Stimulated activated CD8-positive, alpha-beta memory T cell treated with anti-CD3 and anti-CD28 coated beads, Interleukin-4, amount 100 ng/mL, for 24 hours (primary cell): ENCODE measurements around the gene EEF1AKMT3.

ENCODE experiments used
- DNase-seq: peaks from one replicate; pipeline ENCODE4 v3.0.0-alpha.2; 2020; ENCODE audit warnings: low read depth

EEF1AKMT3 gene

DNA sequence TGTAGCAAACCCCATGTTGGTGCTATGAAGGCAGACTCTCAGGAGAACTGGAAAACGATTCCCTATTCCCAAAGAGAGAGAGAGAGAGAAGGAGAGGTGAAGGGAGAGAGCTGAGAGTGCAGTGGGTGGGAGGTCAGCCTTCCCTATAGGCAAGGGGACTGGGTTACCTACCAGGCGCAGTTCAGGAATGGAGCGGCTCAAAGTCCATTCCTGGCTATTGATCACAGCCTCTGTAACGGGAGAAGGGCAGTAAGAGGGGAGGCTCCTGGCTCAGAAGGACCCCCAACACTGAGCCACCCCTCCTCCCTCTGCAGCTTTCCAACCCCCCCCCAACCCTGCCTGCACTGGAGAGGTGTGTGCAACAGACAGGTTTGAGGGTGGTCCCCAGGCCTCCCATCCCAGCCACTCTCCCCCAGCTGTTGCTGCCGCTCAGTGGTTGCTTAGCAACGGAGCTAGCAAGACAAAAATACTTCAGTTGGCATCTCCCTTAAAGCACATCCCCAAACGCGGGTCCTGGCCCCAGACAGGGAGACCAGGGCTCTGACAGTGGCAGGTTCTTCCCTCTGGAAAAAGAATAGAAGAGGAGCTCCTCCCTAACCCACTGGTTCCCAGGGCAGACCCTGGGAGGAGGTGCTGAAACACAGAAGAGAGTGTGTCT lies 37.1 kb upstream of the EEF1AKMT3 start:
- DNase-seq = no peak

DNA sequence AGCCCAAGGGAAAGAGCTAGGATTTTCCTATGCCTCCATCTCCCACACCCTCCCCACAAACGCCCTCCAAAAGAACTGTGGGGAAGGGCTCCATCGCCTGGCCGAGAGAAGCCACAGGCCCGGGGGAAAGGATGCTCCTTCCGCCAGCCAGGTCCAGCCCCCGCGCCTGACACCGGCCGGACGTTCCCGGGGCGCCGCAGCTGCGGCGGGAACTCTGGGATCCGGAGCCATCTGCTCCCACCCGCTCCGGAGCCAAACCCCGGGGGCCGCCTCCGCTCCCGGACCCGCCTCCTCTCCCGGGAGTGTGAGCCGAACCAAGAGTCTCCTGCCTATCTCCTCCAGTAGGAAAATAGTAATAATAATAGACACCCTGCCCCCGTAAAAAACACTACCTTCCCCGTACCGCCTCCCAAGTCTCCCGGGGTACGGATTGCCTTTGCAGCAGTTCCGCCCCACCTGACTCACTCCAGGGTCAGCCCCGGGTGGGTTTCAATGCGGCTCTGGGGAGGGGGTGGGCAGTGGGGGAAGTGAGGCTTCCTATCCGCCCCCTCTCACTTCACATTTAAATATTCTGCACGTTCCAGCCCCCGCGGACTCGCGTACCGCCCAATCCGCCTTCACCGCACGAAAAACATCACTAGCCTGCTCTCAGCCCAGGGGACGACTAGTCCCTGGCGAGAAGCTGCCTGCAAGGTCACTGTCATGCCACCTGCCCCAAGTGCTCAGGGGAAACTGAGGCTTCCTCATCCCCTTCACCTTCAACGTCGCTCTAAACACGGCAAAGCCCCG lies 36.3 kb upstream of the EEF1AKMT3 start:
- DNase-seq = no peak

DNA sequence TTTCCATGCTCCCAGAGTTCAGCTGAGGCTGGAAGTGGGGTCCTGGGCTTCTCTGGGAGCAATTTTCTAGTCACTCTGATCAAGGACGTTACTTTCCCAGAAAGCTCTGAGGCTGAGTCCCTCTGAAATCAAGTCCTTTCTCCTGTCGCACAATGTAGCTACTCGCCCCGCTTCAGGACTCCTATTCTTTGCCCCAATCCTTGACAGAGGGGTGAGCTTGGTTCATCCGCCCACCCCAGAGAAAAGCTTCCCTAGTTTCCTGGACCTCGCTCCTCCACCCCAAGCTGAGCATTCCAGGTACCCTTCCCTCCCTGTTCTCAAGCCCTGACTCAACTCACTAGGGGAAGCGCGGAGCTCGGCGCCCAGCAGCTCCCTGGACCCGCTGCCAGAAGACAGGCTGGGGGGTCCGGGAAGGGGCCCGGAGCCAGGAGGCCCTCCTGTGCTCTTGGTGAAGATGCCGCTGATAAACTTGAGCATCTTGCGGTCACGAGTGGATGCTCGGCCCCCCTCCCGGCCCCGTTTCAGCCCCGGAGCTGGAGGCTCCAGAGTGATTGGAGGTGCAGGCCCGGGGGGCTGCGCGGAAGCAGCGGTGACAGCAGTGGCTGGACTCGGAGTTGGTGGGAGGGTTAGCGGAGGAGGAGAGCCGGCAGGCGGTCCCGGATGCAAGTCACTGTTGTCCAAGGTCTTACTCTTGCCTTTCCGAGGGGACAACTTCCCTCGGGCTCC lies 35.5 kb upstream of the EEF1AKMT3 start:
- DNase-seq = no peak

DNA sequence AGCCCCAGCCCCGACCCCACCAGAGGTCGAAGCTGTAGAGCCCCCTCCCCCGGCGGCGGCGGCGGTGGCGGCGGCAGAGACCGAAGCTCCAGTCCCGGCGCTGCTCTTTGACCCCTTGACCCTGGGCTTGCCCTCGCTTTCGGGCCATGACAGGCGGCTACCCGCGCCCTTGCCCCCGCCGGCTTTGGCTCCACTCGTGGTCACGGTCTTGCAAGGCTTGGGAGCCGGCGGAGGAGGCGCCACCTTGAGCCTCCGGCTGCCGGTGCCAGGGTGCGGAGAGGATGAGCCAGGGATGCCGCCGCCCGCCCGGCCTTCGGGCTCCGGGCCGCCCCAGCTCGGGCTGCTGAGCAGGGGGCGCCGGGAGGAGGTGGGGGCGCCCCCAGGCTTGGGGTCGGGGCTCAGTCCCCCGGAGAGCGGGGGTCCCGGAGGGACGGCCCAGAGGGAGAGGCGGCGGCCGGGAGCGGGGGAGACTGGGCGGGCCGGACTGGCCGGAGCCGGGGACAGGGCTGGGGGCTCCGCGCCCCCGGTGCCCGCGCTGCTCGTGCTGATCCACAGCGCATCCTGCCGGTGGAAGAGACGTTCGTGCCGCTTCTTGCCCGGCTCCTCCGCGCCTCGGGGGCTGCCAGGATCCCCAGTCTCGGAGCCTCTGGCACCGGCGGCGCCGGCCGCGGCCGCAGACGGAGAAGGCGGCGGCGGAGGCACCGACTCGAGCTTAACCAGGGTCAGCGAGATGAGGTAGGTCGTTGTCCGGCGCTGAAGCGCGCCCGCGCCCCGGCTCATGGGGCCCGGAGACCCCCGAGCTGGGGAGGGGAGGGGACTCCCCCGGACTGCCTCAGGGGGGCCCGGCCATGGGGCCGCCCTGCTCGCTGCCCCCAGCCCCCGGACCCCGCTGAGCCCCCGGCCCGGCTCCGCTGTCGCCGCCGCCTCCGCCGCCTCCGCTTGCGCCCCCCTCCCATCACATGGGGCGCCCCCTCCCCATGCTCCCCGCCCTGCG lies 34.6 kb upstream of the EEF1AKMT3 start:
- DNase-seq = no peak

DNA sequence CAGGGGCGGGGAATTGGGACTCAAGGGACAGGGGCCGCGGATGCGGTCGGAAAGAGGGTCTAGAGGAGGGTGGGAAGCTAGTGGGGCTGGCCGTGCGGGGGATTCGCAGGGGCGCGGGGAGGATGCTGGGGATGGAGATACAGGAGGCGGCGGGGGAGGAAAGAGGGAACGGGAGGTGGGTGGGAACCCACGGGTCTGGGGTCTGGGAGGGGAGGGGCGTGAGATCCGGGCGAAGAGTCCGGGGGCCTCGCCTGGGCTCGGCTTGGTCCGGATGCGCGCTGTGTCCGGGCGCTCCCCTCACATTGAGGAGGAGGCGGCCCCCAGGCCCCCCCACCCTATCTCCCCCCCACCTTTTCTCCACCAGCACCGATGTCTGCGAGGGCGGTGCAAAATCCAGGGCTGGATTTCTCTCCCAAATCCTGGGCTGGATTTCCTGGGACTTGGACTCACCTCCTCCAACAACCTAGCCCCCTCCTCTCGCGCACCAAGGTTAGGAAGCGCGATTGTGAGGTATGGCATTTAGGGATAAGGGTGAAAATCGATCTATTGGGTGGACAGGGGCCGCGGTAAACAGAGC lies 33.7 kb upstream of the EEF1AKMT3 start, which contains the start of gene AGAP2:
Gene AGAP2 (minus strand): TSS at position 82 of the 577 bp plus-strand sequence. CDS start 496 bp downstream, outside the sequence.
- no peak for DNase-seq

DNA sequence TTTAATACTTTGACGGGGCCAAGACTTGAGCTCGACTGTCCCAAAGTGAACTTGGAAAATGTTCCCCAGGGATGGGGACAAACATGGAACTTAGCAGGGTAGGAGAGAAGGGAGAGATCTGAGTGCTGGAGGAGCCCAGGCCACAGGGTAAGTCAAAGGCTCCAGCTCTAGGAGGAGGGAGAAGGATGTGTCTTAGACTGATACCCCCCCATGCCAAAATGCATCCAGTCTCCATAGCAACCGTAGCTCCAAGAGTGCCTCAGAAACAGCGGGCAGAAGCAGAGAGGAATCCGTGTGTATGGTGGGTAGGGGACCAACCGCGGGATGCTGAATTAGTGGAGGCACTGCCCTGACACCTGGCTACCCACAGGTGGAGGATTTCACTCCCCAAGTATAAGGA lies 33.0 kb upstream of the EEF1AKMT3 start:
- no peak for DNase-seq

DNA sequence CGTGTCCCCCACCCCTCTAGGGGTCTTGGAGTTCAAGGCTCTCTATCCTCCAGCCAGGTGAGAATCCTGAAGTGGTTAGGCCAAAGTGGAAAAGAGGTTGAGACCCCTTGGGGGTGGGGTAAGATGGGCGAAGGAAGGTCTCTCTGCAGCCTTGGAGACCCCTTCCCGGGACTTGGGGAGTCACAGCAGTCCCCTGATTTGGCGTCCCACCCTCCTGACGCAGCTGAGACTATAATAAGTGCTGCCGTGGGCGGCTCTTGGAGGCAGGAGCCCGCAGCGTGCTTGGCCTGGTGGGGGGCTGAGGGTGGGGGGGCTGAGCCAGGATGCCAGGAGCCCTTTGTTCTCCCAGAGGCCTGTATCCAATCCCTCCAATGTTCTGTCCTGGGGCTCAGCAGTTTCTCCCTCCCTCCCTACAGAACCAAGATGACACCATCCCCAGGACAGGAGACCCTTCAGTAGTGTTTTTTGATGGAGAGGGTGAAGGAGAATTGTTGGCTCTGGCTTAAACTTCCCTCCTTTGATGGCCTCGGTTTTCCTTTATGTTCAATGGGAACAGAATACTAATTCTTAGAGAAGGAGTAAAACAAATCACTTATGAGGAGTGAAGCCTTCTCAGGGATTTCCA lies 32.4 kb upstream of the EEF1AKMT3 start:
- no peak for DNase-seq

DNA sequence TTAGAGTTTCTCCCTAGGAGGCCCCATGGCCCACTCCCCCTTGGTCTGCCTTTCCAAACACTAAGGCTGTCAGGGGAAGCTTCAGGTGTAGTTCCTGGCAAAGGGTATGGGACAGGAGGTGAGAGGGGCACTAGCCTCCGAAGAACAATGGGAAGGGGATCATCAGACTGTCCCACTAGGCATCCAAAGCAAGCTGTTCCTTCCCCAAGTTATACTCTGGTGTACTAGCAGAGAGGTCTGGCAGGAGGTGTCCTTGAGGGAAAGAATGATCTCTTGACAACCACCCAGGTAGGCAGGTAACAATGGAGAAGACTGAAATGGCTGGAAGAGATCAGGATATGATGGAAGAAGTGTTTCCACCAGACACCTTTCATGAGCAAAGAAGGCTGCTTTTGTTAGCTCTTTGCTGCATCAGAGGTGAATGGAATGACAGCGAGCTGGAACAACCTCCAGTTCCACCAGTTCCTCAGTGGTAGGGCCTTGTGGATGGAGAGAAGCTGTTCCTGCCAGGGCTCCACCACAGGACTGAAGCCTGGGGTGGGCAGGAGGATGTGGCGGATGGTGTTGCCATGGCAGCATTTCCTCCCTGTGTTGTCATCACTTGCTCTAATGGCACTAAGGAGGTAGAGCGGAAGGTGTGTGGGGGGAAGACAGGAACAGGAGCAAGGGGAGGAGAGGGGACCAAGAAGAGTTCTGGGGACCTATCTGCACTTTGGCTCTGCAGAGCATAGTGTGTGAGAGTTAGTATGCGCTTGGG lies 31.6 kb upstream of the EEF1AKMT3 start:
- peak; percentile 64 for DNase-seq

DNA sequence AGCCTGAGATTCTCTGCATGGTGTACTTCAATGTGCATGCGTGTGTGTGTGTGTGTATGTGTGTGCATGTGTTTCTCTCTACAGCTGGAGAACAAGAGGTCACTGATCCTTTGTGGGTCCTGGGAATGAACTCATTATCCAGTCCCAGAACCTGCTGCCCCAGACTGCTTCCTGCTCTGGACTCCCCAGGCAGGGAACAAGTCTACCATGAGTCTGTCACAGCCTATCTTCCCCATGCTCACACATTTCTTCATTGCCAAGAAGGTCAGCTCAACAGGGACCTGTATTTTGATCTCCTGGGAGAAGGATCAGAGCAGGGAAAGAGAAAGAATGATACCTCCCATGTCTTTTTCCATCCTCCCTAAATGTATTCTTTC lies 31.0 kb upstream of the EEF1AKMT3 start:
- DNase-seq = no peak

DNA sequence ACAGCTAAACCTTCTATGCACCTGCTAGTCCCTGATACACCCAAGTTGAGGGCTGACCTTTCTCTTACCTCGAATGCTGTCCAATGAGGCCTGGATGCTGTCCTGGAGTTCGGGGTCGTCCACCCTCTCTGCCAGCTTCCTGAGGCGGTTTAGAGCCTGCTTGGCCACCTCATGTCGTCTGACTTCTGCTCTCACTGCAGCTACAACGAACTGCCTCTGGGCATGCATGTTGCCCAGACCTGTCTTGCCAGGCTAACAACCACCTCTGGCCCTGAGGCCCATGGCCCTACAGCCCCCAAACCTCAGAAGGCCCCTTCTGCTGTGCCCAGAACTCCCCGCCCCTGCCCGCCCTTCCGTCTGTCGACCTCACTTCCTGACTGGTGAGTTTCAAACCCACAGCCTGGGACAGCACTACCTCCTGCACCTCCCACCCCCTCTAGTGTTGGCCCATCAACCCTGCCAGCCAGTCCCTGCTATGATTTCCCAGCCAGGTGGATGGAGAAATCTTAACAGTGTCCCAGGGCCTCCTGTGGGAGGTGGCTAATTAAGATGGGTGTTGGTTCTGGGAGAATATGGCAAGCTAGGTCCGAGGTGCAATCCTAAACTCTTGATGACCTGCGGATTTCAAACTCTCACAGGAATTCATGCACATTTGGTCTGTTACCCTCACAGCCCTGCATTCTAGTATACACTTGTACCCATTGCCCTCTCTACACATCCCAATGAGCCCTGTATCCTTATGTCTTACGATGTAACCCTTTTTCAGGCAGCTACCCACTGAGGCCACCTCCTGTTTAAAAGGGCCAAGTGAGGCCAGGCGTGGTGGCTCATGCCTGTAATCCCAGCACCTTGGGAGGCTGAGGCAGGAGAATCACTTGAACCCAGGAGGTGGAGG lies 30.3 kb upstream of the EEF1AKMT3 start:
- DNase-seq = peak; percentile 68

DNA sequence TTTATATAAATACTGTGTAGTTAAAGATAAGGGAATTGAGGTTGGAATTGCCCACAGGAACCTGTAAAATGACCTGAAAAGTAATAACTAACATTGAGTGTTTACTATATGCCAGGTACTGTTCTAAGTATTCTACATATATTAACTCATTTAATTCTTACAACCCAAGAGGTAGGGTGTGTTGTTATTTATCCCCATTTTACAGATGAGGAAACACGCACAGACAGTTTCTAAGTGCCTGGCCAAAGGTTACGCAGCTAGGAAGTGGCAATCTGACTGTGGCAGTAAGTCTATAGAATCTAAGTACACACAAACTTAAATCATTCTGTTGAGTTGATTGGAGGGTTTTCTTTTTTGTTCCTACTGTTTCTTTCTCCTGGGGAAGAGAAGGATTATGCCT lies 28.6 kb upstream of the EEF1AKMT3 start:
- DNase-seq = no peak

DNA sequence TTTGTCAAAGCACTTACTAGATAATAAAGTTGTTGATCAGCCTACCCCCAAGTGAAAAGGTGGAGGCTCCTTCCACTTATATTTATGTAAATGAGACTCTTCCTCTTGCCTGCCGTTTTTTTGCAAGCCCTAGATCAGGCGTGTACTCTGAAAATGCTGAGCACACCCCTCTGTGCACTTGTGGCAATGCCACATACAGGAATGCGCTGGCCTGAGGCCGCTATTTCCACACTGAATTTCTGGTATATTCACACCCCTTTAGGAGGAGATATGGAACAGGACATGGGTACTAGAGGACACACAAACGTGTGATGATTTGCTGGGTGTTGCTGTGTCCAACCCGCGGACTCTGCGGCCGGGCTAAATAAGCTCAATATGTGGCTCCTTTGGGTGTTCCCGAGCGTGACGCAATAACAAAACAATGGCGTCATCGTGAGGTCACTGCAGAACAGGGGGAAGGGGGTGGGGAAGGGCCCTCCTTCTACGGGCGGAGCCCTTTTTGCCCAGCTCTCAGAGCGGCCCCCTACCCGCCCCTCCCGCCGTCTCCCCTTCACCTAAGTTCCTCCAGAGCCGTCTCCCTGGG lies 28.1 kb upstream of the EEF1AKMT3 start:
- DNase-seq = peak; percentile 58

DNA sequence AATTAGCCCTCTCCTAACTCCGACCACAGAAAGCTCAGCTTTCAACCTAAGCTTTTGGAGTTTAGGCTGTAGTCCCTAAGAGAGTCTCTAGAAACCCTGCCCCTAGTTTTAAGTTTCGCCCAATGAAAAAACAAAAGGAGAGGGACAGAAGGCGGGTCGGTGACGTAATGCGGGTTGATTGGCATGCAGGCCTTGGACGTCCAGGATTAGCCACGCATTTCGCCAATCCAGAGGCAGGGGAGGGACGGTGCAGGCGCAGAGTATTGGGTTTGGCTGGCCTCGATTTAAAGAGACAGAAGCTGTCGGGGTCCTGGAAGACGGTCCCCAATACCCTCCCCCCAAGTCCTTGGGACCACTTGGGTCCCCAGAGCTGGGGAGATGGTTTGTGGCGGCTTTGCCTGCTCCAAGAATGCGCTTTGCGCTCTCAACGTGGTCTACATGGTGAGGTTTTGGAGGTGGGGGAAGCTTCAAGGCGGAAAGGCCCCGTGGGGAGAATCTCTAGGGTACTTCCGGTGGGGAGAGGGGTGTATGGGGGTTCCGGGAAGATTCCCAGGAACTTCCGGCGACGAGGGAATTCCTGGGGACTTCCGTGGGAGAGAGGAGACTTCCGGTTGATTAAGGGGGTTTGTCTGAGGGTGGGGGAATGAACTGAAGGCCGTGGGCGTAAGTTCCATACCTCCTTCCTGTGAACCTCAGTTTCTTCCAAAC lies 27.5 kb upstream of the EEF1AKMT3 start, which contains the start of gene TSPAN31:
Gene TSPAN31 (plus strand): TSS at position 263 of the 708 bp plus-strand sequence. CDS start 116 bp downstream, at position 379.
- peak; percentile 92 for DNase-seq

DNA sequence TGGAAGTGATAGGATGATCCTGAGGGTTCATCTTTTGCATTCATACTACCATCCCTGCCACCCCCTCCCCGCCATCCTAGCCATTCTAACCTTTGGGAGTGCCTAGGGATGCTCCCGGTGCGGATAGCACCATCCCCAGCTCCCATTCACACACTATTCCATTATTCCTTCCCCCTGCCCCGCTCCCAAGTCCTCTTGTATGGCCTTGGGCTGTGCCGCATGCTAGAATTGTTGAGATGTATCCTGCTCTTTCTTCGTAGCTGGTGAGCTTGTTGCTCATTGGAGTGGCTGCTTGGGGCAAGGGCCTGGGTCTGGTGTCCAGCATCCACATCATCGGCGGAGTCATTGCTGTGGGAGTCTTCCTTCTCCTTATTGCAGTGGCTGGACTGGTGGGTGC lies 26.9 kb upstream of the EEF1AKMT3 start:
- no peak for DNase-seq

DNA sequence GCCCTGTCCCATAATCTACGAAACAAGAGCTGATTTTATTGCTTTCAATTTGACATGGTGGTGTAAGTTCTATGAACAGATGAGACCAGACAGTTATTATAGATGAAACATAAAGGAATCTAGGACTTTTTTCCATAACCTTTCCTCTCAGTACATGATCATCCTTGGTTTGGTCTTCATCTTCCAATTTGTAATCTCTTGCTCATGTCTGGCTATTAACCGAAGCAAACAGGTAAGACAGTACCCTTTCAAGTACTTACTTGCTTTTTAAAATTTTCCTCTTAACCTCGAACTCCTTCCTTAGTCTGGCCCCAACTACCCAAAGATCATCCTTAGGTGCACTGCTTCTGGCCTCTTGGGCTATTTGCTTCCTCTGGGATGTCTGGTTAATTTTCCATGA lies 26.4 kb upstream of the EEF1AKMT3 start:
- no peak for DNase-seq

DNA sequence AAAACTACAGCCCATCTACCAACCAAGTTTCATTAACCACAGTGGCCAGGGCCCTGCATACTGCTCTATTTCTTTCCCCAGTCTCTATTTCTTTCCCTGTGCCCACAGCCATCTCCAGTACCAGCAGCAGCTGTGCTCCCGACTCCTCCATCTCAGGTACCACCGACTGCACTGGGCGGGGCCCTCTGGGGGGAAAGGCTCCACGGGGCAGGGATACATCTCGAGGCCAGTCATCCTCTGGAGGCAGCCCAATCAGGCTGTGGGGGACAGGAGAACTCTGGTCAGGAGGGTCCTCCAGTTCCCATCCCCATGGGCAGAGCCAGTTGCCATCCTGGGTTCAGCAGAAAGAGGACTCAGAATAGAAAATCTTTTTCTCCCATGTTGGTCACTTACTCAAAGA lies 23.4 kb upstream of the EEF1AKMT3 start:
- no peak for DNase-seq

DNA sequence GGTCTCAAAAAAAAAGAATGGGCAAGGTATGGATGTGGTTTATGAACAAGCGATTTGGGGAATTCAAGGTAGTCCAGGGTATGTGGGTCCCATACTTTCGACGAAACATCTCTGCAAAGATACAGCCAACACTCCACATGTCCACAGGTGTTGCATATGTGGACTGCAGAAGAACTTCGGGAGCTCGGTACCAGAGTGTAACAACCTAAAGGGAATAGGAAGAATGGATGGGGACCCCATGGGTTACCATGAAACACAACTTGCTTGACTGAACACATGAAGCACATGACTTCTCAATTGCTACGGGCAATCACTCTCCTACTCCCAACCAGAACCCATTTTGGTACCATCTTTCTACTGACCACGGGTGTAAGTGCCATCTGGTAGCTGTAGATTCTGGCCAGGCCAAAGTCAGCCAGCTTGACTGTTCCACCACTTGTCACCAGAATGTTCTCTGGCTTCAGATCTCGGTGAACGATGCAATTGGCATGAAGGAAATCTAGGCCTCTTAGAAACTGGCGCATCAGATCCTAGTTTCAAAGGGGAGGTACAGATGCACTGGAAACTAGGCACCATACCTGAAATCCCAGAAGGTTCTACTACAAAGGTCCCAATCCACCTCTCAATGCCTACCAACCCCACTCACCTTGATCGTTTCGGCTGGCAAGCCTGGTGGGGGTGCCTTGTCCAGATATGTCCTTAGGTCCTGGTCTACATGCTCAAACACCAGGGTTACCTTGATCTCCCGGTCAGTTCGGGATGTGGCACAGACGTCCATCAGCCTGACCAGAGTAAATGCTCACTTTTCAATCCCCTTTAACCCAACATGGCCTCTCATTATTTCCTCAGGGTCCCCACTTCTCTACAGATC lies 21.6 kb upstream of the EEF1AKMT3 start:
- DNase-seq = no peak
